ENCODE measurements around the gene ZNF597. TPM values are rescaled to one million over a fixed set of nuclear protein-coding genes. Genes with fewer than 3 reads are reported as not detected.

ZNF597 gene
- total RNA-seq, 1 experiment from 2014 or later = 2.2 TPM

DNA sequence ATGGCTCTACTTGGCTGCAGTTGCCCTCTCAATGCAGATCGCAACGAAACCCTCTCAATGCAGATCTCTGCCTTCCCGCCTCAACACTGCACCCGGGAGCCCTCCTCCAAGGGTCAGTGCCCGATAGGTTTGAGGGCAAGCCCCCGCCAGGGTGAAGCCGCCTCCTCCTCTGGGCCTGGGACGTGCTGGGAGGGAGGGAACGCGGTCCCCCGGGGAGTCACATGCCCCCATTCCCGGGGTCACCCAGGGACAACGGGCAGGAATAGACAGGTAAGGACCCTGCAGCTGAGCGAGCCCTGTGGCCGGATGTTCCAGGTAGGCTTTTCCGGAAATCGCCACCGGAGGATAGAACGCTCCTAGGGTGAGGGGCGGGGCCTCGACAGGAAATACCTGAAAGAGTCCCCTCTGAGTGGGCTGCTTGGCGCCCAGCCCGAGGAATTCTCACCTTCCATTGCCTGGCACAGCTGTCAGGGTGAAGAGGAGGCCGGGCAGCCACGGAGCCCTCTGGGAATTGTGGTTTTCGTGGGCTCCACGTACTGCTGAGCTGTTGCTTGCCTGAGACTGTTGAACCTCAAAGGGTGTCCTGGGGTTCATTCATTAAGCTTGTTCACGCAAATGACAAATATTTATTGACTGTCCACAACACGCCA, 29.4 kb downstream of the ZNF597 start:
- ATAC-seq (peak; percentile 99), DNase-seq (ENCODE audit: low spot score) (peak; percentile 64)
- POLR2A ChIA-PET = no interaction called here
- Mint-ChIP-seq H3K36me3 (peaks cover 51% of the 10 kb centered on the region), H3K4me1 (no peaks in the 10 kb centered on the region), H3K27me3 (ENCODE audit: low read depth) (peaks cover 12% of the 10 kb centered on the region), H3K9me3 (peaks cover 65% of the 10 kb centered on the region), H3K4me3 (no peak overlapping the region), H3K27ac (no peak overlapping the region)
- CTCF ChIA-PET = no interaction called here
- TF ChIP-seq, protein P1, sequence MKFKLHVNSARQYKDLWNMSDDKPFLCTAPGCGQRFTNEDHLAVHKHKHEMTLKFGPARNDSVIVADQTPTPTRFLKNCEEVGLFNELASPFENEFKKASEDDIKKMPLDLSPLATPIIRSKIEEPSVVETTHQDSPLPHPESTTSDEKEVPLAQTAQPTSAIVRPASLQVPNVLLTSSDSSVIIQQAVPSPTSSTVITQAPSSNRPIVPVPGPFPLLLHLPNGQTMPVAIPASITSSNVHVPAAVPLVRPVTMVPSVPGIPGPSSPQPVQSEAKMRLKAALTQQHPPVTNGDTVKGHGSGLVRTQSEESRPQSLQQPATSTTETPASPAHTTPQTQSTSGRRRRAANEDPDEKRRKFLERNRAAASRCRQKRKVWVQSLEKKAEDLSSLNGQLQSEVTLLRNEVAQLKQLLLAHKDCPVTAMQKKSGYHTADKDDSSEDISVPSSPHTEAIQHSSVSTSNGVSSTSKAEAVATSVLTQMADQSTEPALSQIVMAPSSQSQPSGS (CRISPR knock-in tag; IDR thresholded peaks at IDR 0.05; ENCODE audit: borderline replicate concordance, low read depth) = no peak
- TF ChIP-seq NFYB (CRISPR knock-in tag; conservative IDR thresholded peaks at IDR 0.05; ENCODE audit: low read depth) = peak; percentile 64
- TF ChIP-seq, protein P2, sequence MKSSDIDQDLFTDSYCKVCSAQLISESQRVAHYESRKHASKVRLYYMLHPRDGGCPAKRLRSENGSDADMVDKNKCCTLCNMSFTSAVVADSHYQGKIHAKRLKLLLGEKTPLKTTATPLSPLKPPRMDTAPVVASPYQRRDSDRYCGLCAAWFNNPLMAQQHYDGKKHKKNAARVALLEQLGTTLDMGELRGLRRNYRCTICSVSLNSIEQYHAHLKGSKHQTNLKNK (CRISPR knock-in tag; IDR thresholded peaks at IDR 0.05) = no peak
- no peak for TF ChIP-seq MAX (CRISPR knock-in tag; IDR thresholded peaks at IDR 0.05)
- TF ChIP-seq STAT6 (CRISPR knock-in tag; conservative IDR thresholded peaks at IDR 0.05; ENCODE audit: low read depth) = no peak
- TF ChIP-seq, protein P3, sequence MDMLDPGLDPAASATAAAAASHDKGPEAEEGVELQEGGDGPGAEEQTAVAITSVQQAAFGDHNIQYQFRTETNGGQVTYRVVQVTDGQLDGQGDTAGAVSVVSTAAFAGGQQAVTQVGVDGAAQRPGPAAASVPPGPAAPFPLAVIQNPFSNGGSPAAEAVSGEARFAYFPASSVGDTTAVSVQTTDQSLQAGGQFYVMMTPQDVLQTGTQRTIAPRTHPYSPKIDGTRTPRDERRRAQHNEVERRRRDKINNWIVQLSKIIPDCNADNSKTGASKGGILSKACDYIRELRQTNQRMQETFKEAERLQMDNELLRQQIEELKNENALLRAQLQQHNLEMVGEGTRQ (CRISPR knock-in tag; IDR thresholded peaks at IDR 0.05) = no peak

- Mint-ChIP-seq H3K27me3 (ENCODE audit: low read depth) (peaks cover 10% of the 10 kb centered on the region), H3K4me3 (no peak overlapping the region), H3K36me3 (peaks cover 83% of the 10 kb centered on the region), H3K27ac (no peak overlapping the region), H3K9me3 (peaks cover 76% of the 10 kb centered on the region), H3K4me1 (no peaks in the 10 kb centered on the region)
- TF ChIP-seq GTF2I (CRISPR knock-in tag; conservative IDR thresholded peaks at IDR 0.05) (0 out of 2 replicates have a peak, but pooled peaks have one; percentile 33), ZNF263 (CRISPR knock-in tag; IDR thresholded peaks at IDR 0.05; ENCODE audit: low read depth) (no peak)
- no peak for DNase-seq (ENCODE audit: low spot score)
- ATAC-seq = no peak
- POLR2A ChIA-PET = no interaction called here
- CTCF ChIA-PET = no interaction called here
Observed at GRCh38 chr16:3408561-3409197, 34.6 kb downstream of the ZNF597 start.

- Mint-ChIP-seq H3K9me3 (peaks cover 25% of the 10 kb centered on the region), H3K4me3 (peak overlapping the region; percentile 95), H3K27ac (peak overlapping the region; percentile 58; the same call in 1 of the 2 replicates), H3K4me1 (peaks cover 8% of the 10 kb centered on the region), H3K36me3 (peaks cover 52% of the 10 kb centered on the region), H3K27me3 (ENCODE audit: low read depth) (no peaks in the 10 kb centered on the region)
- ChIA-PET CTCF (interaction anchor here (0.6 to 2.8 kb wide), 9 partner anchors 42 to 219 kb away, joined by 3 to 13 read pairs (median 3); partner anchors contain the start of genes CLUAP1, NAA60 and ZNF597), POLR2A (interaction anchor here (0.6 to 2.1 kb wide), 7 partner anchors 25 to 1008 kb away, joined by 3 to 11 read pairs (median 3); partner anchors contain the start of genes CLUAP1, NAA60, TIGD7 and ZNF263)
- DNase-seq (ENCODE audit: low spot score) (peak; percentile 33), ATAC-seq (no peak)
- TF ChIP-seq, protein P4, sequence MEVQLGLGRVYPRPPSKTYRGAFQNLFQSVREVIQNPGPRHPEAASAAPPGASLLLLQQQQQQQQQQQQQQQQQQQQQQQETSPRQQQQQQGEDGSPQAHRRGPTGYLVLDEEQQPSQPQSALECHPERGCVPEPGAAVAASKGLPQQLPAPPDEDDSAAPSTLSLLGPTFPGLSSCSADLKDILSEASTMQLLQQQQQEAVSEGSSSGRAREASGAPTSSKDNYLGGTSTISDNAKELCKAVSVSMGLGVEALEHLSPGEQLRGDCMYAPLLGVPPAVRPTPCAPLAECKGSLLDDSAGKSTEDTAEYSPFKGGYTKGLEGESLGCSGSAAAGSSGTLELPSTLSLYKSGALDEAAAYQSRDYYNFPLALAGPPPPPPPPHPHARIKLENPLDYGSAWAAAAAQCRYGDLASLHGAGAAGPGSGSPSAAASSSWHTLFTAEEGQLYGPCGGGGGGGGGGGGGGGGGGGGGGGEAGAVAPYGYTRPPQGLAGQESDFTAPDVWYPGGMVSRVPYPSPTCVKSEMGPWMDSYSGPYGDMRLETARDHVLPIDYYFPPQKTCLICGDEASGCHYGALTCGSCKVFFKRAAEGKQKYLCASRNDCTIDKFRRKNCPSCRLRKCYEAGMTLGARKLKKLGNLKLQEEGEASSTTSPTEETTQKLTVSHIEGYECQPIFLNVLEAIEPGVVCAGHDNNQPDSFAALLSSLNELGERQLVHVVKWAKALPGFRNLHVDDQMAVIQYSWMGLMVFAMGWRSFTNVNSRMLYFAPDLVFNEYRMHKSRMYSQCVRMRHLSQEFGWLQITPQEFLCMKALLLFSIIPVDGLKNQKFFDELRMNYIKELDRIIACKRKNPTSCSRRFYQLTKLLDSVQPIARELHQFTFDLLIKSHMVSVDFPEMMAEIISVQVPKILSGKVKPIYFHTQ (CRISPR knock-in tag; IDR thresholded peaks at IDR 0.05) = no peak
- TF ChIP-seq, protein P2 (CRISPR knock-in tag; IDR thresholded peaks at IDR 0.05) = no peak
- TF ChIP-seq KAT7 (CRISPR knock-in tag; IDR thresholded peaks at IDR 0.05; ENCODE audit: borderline replicate concordance) = no peak
- no peak for TF ChIP-seq RELA (CRISPR knock-in tag; IDR thresholded peaks at IDR 0.05; ENCODE audit: borderline replicate concordance)
- no peak for TF ChIP-seq NR3C1 (CRISPR knock-in tag; conservative IDR thresholded peaks at IDR 0.05; ENCODE audit: low read depth)
- TF ChIP-seq NFYB (CRISPR knock-in tag; conservative IDR thresholded peaks at IDR 0.05; ENCODE audit: low read depth) = no peak
- no peak for TF ChIP-seq ATF1 (CRISPR knock-in tag; IDR thresholded peaks at IDR 0.05)
- no peak for TF ChIP-seq ETV6 (CRISPR knock-in tag; IDR thresholded peaks at IDR 0.05)
- TF ChIP-seq, protein P5, sequence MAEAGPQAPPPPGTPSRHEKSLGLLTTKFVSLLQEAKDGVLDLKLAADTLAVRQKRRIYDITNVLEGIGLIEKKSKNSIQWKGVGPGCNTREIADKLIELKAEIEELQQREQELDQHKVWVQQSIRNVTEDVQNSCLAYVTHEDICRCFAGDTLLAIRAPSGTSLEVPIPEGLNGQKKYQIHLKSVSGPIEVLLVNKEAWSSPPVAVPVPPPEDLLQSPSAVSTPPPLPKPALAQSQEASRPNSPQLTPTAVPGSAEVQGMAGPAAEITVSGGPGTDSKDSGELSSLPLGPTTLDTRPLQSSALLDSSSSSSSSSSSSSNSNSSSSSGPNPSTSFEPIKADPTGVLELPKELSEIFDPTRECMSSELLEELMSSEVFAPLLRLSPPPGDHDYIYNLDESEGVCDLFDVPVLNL (CRISPR knock-in tag; IDR thresholded peaks at IDR 0.05; ENCODE audit: borderline replicate concordance, low read depth) = no peak
- TF ChIP-seq TP53 (CRISPR knock-in tag; IDR thresholded peaks at IDR 0.05) = no peak
- no peak for TF ChIP-seq ZNF671 (CRISPR knock-in tag; IDR thresholded peaks at IDR 0.05)
- no peak for TF ChIP-seq ZNF263 (CRISPR knock-in tag; IDR thresholded peaks at IDR 0.05; ENCODE audit: low read depth)
- no peak for TF ChIP-seq ZNF121 (CRISPR knock-in tag; IDR thresholded peaks at IDR 0.05)
Observed at GRCh38 chr16:3401719-3402397, 41.4 kb downstream of the ZNF597 start.

Data from WTC11 (cell line).